Smooth muscle cell (in vitro differentiated cells): ENCODE measurements around the gene GPR32. TPM values are rescaled to one million over a fixed set of nuclear protein-coding genes. Genes with fewer than 3 reads are reported as not detected.
"Not testable (repeated sequence)": the region's sequence is repeated elsewhere in the genome, so short reads cannot be mapped to it uniquely, and the experiment has no call there.

Source experiments
- DNase-seq: peaks from one replicate; lab custom pipeline; 2025; ENCODE audit not compliant: unreplicated experiment; lab: John Stamatoyannopoulos, UW
- H2AFZ ChIP-seq: fragments of 200-600 bp; sonication (generic); 2 replicates; pipeline ENCODE4 v1.6.0; 2016; ENCODE audit warnings: antibody characterized with exemption, low read depth, mild to moderate bottlenecking
- H3F3A ChIP-seq: fragments of 200-600 bp; sonication (generic); 2 replicates; pipeline ENCODE4 v1.6.0; 2017; ENCODE audit warnings: antibody characterized with exemption, low read depth
- H3K27ac ChIP-seq: fragments of 200-600 bp; sonication (generic); 2 replicates; pipeline ENCODE4 v1.5.1; 2016; ENCODE audit warnings: low read depth, mild to moderate bottlenecking
- H3K27me3 ChIP-seq: fragments of 200-600 bp; sonication (generic); 2 replicates; pipeline ENCODE4 v1.6.1; 2016; ENCODE audit warnings: low read depth, mild to moderate bottlenecking
- H3K36me3 ChIP-seq: fragments of 200-600 bp; sonication (generic); 2 replicates; pipeline ENCODE4 v1.5.1; 2016; ENCODE audit warnings: low read depth
- H3K4me1 ChIP-seq: fragments of 200-600 bp; sonication (generic); 2 replicates; pipeline ENCODE4 v1.5.1; 2016; ENCODE audit warnings: low read depth
- H3K4me2 ChIP-seq: fragments of 200-600 bp; sonication (generic); 2 replicates; pipeline ENCODE4 v1.6.0; 2016; ENCODE audit warnings: mild to moderate bottlenecking
- H3K4me3 ChIP-seq: fragments of 200-600 bp; sonication (generic); 2 replicates; pipeline ENCODE4 v1.5.1; 2016; ENCODE audit warnings: mild to moderate bottlenecking
- H3K79me2 ChIP-seq: fragments of 200-600 bp; sonication (generic); 2 replicates; pipeline ENCODE4 v1.6.0; 2016; ENCODE audit warnings: low read depth, mild to moderate bottlenecking
- H3K9ac ChIP-seq: fragments of 200-600 bp; sonication (generic); 2 replicates; pipeline ENCODE4 v1.6.0; 2016; ENCODE audit warnings: low read depth
- H3K9me3 ChIP-seq: fragments of 200-600 bp; sonication (generic); replicated peaks from 2 replicates; pipeline ENCODE4 v1.5.1; 2016; ENCODE audit warnings: low read depth
- H4K20me1 ChIP-seq: fragments of 200-600 bp; sonication (generic); 2 replicates; pipeline ENCODE4 v1.6.0; 2016; ENCODE audit warnings: low read depth
- CTCF ChIP-seq: fragments of 200-600 bp; sonication (generic); IDR thresholded peaks from 2 replicates; pipeline ENCODE4 v1.5.1; 2017; ENCODE audit warnings: borderline replicate concordance, mild to moderate bottlenecking, antibody characterized with exemption; ENCODE audit not compliant: insufficient read depth, poor library complexity, severe bottlenecking
- WGBS: methylation state at CpG from one replicate; pipeline ENCODE4 v1.1.7; 2016; ENCODE audit warnings: low lambda C conversion rate; 5-methylcytosine and 5-hydroxymethylcytosine counted together
- polyA plus RNA-seq: library from polyadenylated mRNA; unstranded; fragments of >200 nt; fragmentation: Nextera tagmentation; extraction: Ambion mirVana; gene quantifications from 2 replicates; pipeline ENCODE4 v1.2.1, GENCODE V29; 2016
- total RNA-seq: library from RNA; depleted of rRNA; stranded (reverse); fragments of >200 nt; gene quantifications from 2 replicates; pipeline ENCODE4 v1.2.3, GENCODE V29; 2014

GPR32 gene
- total and polyA plus RNA-seq, 2 experiments from 2014 or later = not detected

GRCh38 chr19:50745221-50745620 is 25.0 kb upstream of the GPR32 start:
- no peak overlapping the region for H2AFZ ChIP-seq
- no peaks in the 10 kb centered on the region for H3K9me3 ChIP-seq
- 90% methylated on average over 10 of the region's 10 CpGs for WGBS
- no peaks in the 10 kb centered on the region for H4K20me1 ChIP-seq
- no peak overlapping the region for H3K27ac ChIP-seq
- no peak for TF ChIP-seq CTCF
- H3K27me3 ChIP-seq = no peaks in the 10 kb centered on the region
- no peak overlapping the region for H3K9ac ChIP-seq
- no peak overlapping the region for H3K4me3 ChIP-seq
- H3F3A ChIP-seq = no peaks in the 10 kb centered on the region
- no peak overlapping the region for H3K4me2 ChIP-seq
- no peaks in the 10 kb centered on the region for H3K79me2 ChIP-seq
- no peaks in the 10 kb centered on the region for H3K4me1 ChIP-seq
- no peak for DNase-seq
- H3K36me3 ChIP-seq = no peaks in the 10 kb centered on the region

- not testable (repeated sequence) for H3K4me3 ChIP-seq, H3K4me2 ChIP-seq
- WGBS = 89% methylated on average over 14 of the region's 14 CpGs
Observed at GRCh38 chr19:50747141-50747540, 23.1 kb upstream of the GPR32 start.

GRCh38 chr19:50749490-50749889 is 20.8 kb upstream of the GPR32 start:
- H3K9ac ChIP-seq = no peak overlapping the region
- no peaks in the 10 kb centered on the region for H3K79me2 ChIP-seq
- 86% methylated on average over 6 of the region's 6 CpGs for WGBS
- TF ChIP-seq CTCF = no peak
- H3K4me1 ChIP-seq = no peaks in the 10 kb centered on the region
- no peak overlapping the region for H3K4me2 ChIP-seq
- no peak for DNase-seq
- no peaks in the 10 kb centered on the region for H4K20me1 ChIP-seq
- H3K36me3 ChIP-seq = no peaks in the 10 kb centered on the region
- no peak overlapping the region for H3K27ac ChIP-seq
- no peaks in the 10 kb centered on the region for H3K9me3 ChIP-seq
- no peak overlapping the region for H3K4me3 ChIP-seq
- H2AFZ ChIP-seq = no peak overlapping the region
- no peaks in the 10 kb centered on the region for H3K27me3 ChIP-seq
- no peaks in the 10 kb centered on the region for H3F3A ChIP-seq

More at GRCh38 chr19:50747141-50747540, 23.1 kb upstream of the GPR32 start:
- not testable (repeated sequence) for H3K79me2 ChIP-seq, DNase-seq, H3K9ac ChIP-seq, H3K27me3 ChIP-seq, H3K27ac ChIP-seq, H3K4me1 ChIP-seq, H2AFZ ChIP-seq, H3K9me3 ChIP-seq, H4K20me1 ChIP-seq, H3F3A ChIP-seq, H3K36me3 ChIP-seq

- H3K9me3 ChIP-seq = no peaks in the 10 kb centered on the region
- H3K9ac ChIP-seq = no peak overlapping the region
- H3K36me3 ChIP-seq = no peaks in the 10 kb centered on the region
- H3K4me1 ChIP-seq = no peaks in the 10 kb centered on the region
- no peak overlapping the region for H3K4me3 ChIP-seq
- no peak overlapping the region for H3K4me2 ChIP-seq
- WGBS = 85% methylated on average over 15 of the region's 15 CpGs
- no peaks in the 10 kb centered on the region for H3K27me3 ChIP-seq
- H3K27ac ChIP-seq = no peak overlapping the region
- no peak for DNase-seq
- H3F3A ChIP-seq = no peaks in the 10 kb centered on the region
- no peaks in the 10 kb centered on the region for H4K20me1 ChIP-seq
- no peak for TF ChIP-seq CTCF
- no peak overlapping the region for H2AFZ ChIP-seq
- no peaks in the 10 kb centered on the region for H3K79me2 ChIP-seq
Observed at GRCh38 chr19:50750010-50750409, 20.3 kb upstream of the GPR32 start.
